ENCODE measurements around the gene HADHB.

DNA sequence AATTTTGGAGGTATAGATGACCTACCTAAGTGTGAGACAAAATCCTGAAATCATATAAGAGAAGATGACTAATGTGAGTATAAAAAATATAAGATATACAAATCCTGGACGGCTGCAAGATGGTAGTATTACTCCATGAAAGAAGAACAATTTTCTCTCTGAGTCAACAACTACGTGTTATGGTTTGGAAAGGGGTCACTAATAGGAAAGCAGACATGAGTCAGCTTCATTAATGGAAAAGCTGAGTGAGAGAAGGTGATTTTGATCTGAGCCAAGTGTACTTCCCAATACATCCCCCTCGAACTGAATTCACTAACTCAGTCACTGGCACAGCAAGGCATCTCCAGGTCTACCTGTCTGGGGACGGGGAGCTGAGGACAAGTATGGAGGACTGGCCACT lies 81.1 kb downstream of the HADHB start:
- TF ChIP-seq, protein P1, sequence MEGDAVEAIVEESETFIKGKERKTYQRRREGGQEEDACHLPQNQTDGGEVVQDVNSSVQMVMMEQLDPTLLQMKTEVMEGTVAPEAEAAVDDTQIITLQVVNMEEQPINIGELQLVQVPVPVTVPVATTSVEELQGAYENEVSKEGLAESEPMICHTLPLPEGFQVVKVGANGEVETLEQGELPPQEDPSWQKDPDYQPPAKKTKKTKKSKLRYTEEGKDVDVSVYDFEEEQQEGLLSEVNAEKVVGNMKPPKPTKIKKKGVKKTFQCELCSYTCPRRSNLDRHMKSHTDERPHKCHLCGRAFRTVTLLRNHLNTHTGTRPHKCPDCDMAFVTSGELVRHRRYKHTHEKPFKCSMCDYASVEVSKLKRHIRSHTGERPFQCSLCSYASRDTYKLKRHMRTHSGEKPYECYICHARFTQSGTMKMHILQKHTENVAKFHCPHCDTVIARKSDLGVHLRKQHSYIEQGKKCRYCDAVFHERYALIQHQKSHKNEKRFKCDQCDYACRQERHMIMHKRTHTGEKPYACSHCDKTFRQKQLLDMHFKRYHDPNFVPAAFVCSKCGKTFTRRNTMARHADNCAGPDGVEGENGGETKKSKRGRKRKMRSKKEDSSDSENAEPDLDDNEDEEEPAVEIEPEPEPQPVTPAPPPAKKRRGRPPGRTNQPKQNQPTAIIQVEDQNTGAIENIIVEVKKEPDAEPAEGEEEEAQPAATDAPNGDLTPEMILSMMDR (IDR thresholded peaks at IDR 0.05), result no peak
- no peak for TF ChIP-seq POLR2A (IDR thresholded peaks at IDR 0.05)

Measured in esophagus squamous epithelium (tissue), 4 donors.